ENCODE data around the gene SAPCD2. TPM values are rescaled to one million over a fixed set of nuclear protein-coding genes. Genes with fewer than 3 reads are reported as not detected.
A peak's percentile ranks its signal among the peaks of the same experiment; 100 is the strongest.

The SAPCD2 gene
- total RNA-seq, 2 experiments from 2014 or later: 0.17 to 0.19 TPM

DNA sequence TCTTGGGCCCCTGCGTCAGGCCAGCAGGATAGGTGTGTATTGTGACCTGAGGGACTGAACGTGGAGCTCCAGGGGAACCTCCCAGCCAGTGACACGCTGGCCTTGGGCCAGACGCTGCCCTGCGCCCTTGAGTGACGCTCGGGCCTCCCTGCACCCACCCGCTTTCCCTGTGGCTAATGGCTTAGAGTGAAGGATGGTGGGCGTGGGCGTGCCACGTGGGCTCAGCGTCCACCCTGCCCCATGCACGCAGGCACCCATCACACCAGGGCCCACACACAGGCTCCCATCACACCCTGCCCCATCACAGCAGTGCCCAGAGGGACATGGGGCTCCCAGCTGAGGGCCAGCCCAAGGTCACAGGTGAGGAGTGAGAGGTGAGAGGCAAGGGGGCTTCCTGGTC, 33.3 kb downstream of the SAPCD2 start:
- H3K27ac ChIP-seq (ENCODE audit: low read depth in 1 of 2, low read length in 2 of 2): no peak overlapping the region
- ChIA-PET POLR2A (no interaction called here), CTCF (no interaction called here)
- peaks cover 31% of the 10 kb centered on the region for H3K4me1 ChIP-seq (ENCODE audit: insufficient read depth, low read length)
- H3K36me3 ChIP-seq (ENCODE audit: insufficient read depth, low read length): no peaks in the 10 kb centered on the region
- H3K36me3 Mint-ChIP-seq (ENCODE audit: low read depth): no peaks in the 10 kb centered on the region
- ATAC-seq (ENCODE audit: poor library complexity) (no peak), DNase-seq (no peak)
- no peak overlapping the region for H3K4me3 ChIP-seq (ENCODE audit: low read length)
- TF ChIP-seq, protein P1, sequence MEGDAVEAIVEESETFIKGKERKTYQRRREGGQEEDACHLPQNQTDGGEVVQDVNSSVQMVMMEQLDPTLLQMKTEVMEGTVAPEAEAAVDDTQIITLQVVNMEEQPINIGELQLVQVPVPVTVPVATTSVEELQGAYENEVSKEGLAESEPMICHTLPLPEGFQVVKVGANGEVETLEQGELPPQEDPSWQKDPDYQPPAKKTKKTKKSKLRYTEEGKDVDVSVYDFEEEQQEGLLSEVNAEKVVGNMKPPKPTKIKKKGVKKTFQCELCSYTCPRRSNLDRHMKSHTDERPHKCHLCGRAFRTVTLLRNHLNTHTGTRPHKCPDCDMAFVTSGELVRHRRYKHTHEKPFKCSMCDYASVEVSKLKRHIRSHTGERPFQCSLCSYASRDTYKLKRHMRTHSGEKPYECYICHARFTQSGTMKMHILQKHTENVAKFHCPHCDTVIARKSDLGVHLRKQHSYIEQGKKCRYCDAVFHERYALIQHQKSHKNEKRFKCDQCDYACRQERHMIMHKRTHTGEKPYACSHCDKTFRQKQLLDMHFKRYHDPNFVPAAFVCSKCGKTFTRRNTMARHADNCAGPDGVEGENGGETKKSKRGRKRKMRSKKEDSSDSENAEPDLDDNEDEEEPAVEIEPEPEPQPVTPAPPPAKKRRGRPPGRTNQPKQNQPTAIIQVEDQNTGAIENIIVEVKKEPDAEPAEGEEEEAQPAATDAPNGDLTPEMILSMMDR (IDR thresholded peaks at IDR 0.05): no peak
- no peak overlapping the region for H3K4me3 Mint-ChIP-seq
- H3K27ac Mint-ChIP-seq: no peak overlapping the region
- peaks cover 0 to 4% of the 10 kb centered on the region in 2 experiments for H3K9me3 ChIP-seq (ENCODE audit: control insufficient read depth in 1 of 2, insufficient read depth in 1 of 2, low read length in 2 of 2)
- H3K9me3 Mint-ChIP-seq: no peaks in the 10 kb centered on the region
- H3K4me1 Mint-ChIP-seq (ENCODE audit: low read depth): peaks cover 27% of the 10 kb centered on the region
- H3K27me3 Mint-ChIP-seq: no peaks in the 10 kb centered on the region
- peaks cover 0 to 2% of the 10 kb centered on the region in 2 experiments for H3K27me3 ChIP-seq (ENCODE audit: control insufficient read depth in 1 of 2, insufficient read depth in 2 of 2, low read length in 2 of 2)
- intact Hi-C loops (cut with DNase I, micrococcal nuclease): no loop called here

DNA sequence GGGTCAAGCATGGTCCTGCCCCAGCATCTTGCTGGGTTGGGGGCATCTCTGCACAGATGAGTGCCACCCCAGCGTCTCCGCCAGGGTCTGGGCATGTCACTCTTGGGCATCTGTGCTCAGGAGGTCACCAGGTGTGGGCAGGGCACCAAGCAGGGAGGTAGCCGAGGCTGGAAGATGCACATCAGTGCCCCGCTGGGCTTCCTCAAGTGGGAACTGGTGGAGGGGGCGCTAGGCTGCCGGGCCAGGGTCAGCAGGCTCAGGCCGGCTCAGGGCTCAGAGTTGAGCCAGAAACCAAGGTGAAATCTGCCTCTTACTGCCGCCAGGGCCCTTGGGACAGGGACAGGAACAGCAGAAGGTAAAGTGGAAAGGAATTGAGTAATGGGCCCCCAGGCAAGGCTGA, 34.4 kb downstream of the SAPCD2 start:
- intact Hi-C loops (cut with DNase I, micrococcal nuclease): loop anchor here (1.0 to 2.0 kb wide), 4 partner anchors 31 to 249 kb away; partner anchors contain the start of gene AJM1 (in 1 of the 2)
- Mint-ChIP-seq H3K4me3 (no peak overlapping the region), H3K27me3 (no peaks in the 10 kb centered on the region), H3K4me1 (ENCODE audit: low read depth) (peaks cover 33% of the 10 kb centered on the region), H3K9me3 (no peaks in the 10 kb centered on the region), H3K27ac (no peak overlapping the region), H3K36me3 (ENCODE audit: low read depth) (no peaks in the 10 kb centered on the region)
- ATAC-seq (ENCODE audit: poor library complexity) (no peak), DNase-seq (no peak)
- ChIA-PET CTCF (interaction anchor here (0.8 to 2.9 kb wide), 14 partner anchors 10 to 252 kb away, joined by 3 to 20 read pairs (median 10); partner anchors contain the start of genes AJM1, CLIC3, MAN1B1 and NPDC1), POLR2A (interaction anchor here (0.6 to 2.4 kb wide), 6 partner anchors 13 to 245 kb away, joined by 3 to 9 read pairs (median 6); partner anchors contain the start of genes AJM1, MAN1B1, SAPCD2 and TMEM141)
- no peak overlapping the region for H3K4me3 ChIP-seq (ENCODE audit: low read length)
- no peaks in the 10 kb centered on the region for H3K36me3 ChIP-seq (ENCODE audit: insufficient read depth, low read length)
- H3K9me3 ChIP-seq (ENCODE audit: control insufficient read depth in 1 of 2, insufficient read depth in 1 of 2, low read length in 2 of 2): no peaks in the 10 kb centered on the region
- TF ChIP-seq, protein P1 (IDR thresholded peaks at IDR 0.05): no peak
- no peak overlapping the region for H3K27ac ChIP-seq (ENCODE audit: low read depth in 1 of 2, low read length in 2 of 2)
- no peaks in the 10 kb centered on the region for H3K27me3 ChIP-seq (ENCODE audit: control insufficient read depth in 1 of 2, insufficient read depth in 2 of 2, low read length in 2 of 2)
- H3K4me1 ChIP-seq (ENCODE audit: insufficient read depth, low read length): peaks cover 42% of the 10 kb centered on the region

DNA sequence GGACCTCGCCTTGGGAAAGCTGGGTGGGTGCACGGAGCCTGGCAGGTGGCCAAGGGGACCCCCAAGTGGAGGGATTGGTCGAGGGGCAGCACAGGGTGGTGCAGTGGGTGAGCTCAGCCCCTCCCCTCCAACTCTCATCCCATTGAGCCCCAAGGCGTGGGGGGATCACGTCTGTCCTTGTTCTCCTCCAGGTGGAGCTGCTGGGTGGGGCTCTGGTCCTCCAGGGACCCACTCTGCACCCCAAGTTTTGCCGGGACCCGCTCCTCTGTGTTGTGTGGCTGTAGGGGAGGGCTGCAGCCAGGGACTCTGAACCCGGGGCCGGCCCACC, 34.9 kb downstream of the SAPCD2 start:
- H3K4me1 Mint-ChIP-seq (ENCODE audit: low read depth): peaks cover 38% of the 10 kb centered on the region
- no peak for ATAC-seq (ENCODE audit: poor library complexity)
- no peaks in the 10 kb centered on the region for H3K36me3 Mint-ChIP-seq (ENCODE audit: low read depth)
- H3K27me3 ChIP-seq (ENCODE audit: control insufficient read depth in 1 of 2, insufficient read depth in 2 of 2, low read length in 2 of 2): no peaks in the 10 kb centered on the region
- no peaks in the 10 kb centered on the region for H3K9me3 Mint-ChIP-seq
- DNase-seq: no peak
- no peaks in the 10 kb centered on the region for H3K27me3 Mint-ChIP-seq
- TF ChIP-seq, protein P1 (IDR thresholded peaks at IDR 0.05): peak; percentile 61
- ChIA-PET POLR2A (interaction anchor here (0.6 to 2.4 kb wide), 16 partner anchors 11 to 309 kb away, joined by 3 to 9 read pairs (median 4); partner anchors contain the start of genes AJM1, FBXW5, LCN12 and MAN1B1), CTCF (interaction anchor here (0.6 to 2.9 kb wide), 33 partner anchors 9 to 495 kb away, joined by 3 to 20 read pairs (median 4); partner anchors contain the start of genes AJM1, CLIC3, MAN1B1 and NELFB)
- no peaks in the 10 kb centered on the region for H3K36me3 ChIP-seq (ENCODE audit: insufficient read depth, low read length)
- peaks cover 46% of the 10 kb centered on the region for H3K4me1 ChIP-seq (ENCODE audit: insufficient read depth, low read length)
- no peak overlapping the region for H3K4me3 ChIP-seq (ENCODE audit: low read length)
- intact Hi-C loops (cut with DNase I, micrococcal nuclease): loop anchor here (1.0 to 2.0 kb wide), 4 partner anchors 31 to 248 kb away; partner anchors contain the start of gene AJM1 (in 1 of the 2)
- H3K4me3 Mint-ChIP-seq: no peak overlapping the region
- no peak overlapping the region for H3K27ac ChIP-seq (ENCODE audit: low read depth in 1 of 2, low read length in 2 of 2)
- no peaks in the 10 kb centered on the region for H3K9me3 ChIP-seq (ENCODE audit: control insufficient read depth in 1 of 2, insufficient read depth in 1 of 2, low read length in 2 of 2)
- H3K27ac Mint-ChIP-seq: peak overlapping the region; percentile 64

All from CD4-positive, alpha-beta T cell (primary cell).